ENCODE measurements around the gene BMPER. TPM values are rescaled to one million over a fixed set of nuclear protein-coding genes. Genes with fewer than 3 reads are reported as not detected.

BMPER gene
- total RNA-seq, 2 experiments from 2014 or later: not detected

DNA sequence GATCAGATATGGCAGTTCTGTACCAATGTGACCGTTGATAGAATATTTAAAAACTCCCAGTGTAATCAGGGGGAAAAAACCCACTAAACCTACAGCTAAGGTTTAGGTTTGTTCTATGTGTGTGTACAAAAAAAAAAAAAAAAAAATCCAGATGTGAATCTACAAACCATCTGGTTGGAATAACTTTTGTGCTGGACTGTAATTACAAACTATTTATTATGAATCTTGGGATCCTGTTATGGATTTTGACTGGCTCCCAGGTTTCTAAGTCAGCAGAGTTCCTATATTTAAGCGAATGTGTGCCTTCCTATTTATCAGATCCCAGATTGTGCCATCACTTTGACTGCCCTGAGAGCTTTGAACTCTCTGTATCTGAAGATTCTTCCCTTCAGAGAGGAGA is 29.1 kb downstream of the BMPER start:
- Mint-ChIP-seq H3K27ac (no peak overlapping the region), H3K9me3 (no peaks in the 10 kb centered on the region), H3K36me3 (no peaks in the 10 kb centered on the region), H3K4me1 (ENCODE audit: low read depth) (peaks cover 2% of the 10 kb centered on the region), H3K4me3 (no peak overlapping the region), H3K27me3 (peaks cover 18% of the 10 kb centered on the region)
- POLR2A ChIA-PET: no interaction called here
- CTCF ChIA-PET: interaction anchor here (0.7 to 3.0 kb wide), 3 partner anchors 40 to 749 kb away, joined by 3 to 26 read pairs (median 3); no protein-coding TSS in a partner anchor
- intact Hi-C loops (cut with micrococcal nuclease): loop anchor here (10.0 kb wide), 1 partner anchor 690 kb away; no protein-coding TSS in a partner anchor
- DNase-seq: no peak

DNA sequence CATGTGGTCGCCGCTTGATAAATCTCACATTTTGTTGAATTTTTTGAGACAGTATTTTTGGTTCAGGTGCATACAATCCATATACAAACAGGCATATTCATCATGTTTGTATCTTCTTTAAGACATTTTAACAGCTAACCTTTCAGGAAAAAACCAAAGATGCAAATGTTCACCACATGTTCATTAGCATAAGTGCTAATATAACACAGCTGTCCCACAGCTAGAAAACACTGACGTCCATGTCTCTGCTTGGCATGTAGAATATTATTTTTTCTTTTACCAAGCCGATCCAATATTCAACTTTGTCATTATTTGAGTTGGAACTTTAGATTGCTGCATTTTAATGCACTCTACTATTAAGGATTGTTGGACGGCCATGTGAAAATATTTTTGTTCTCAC is 31.2 kb downstream of the BMPER start:
- CTCF ChIA-PET: interaction anchor here (1.0 kb wide), 1 partner anchor 40 kb away, joined by 3 read pairs; no protein-coding TSS in a partner anchor
- peaks cover 2% of the 10 kb centered on the region for H3K4me1 Mint-ChIP-seq (ENCODE audit: low read depth)

DNA sequence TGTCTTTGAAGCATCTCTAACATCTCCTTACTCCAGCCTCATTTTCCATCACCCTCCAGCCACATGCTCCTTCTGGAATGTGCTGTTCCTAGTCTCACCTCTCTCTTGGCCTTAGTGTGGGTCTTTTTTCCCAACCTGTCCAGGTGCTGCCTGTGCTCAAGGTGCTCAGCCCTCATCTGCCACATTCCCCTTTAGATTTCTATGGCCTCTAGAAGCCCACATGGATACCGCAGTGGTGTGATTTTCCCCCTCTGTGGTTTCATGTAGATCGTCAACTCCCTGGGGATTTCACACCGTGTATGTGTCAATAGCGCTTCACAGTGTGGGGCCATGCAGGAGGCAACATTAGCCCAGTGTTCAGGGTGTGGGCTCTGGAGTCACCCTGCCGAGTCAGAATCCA is 32.5 kb downstream of the BMPER start:
- no peaks in the 10 kb centered on the region for H3K9me3 Mint-ChIP-seq
- POLR2A ChIA-PET: no interaction called here
- H3K4me3 Mint-ChIP-seq: no peak overlapping the region
- DNase-seq: no peak
- H3K27me3 Mint-ChIP-seq: peaks cover 9% of the 10 kb centered on the region
- H3K27ac Mint-ChIP-seq: no peak overlapping the region
- H3K4me1 Mint-ChIP-seq (ENCODE audit: low read depth): no peaks in the 10 kb centered on the region
- H3K36me3 Mint-ChIP-seq: no peaks in the 10 kb centered on the region
- intact Hi-C loops (cut with micrococcal nuclease): loop anchor here (10.0 kb wide), 1 partner anchor 693 kb away; no protein-coding TSS in a partner anchor
- CTCF ChIA-PET: no interaction called here

More for the DNA sequence above, 31.2 kb downstream of the BMPER start:
- POLR2A ChIA-PET: no interaction called here
- intact Hi-C loops (cut with micrococcal nuclease): loop anchor here (10.0 kb wide), 1 partner anchor 692 kb away; no protein-coding TSS in a partner anchor
- no peak overlapping the region for H3K4me3 Mint-ChIP-seq
- no peak for DNase-seq
- peaks cover 15% of the 10 kb centered on the region for H3K27me3 Mint-ChIP-seq
- H3K36me3 Mint-ChIP-seq: no peaks in the 10 kb centered on the region
- H3K27ac Mint-ChIP-seq: no peak overlapping the region
- no peaks in the 10 kb centered on the region for H3K9me3 Mint-ChIP-seq

DNA sequence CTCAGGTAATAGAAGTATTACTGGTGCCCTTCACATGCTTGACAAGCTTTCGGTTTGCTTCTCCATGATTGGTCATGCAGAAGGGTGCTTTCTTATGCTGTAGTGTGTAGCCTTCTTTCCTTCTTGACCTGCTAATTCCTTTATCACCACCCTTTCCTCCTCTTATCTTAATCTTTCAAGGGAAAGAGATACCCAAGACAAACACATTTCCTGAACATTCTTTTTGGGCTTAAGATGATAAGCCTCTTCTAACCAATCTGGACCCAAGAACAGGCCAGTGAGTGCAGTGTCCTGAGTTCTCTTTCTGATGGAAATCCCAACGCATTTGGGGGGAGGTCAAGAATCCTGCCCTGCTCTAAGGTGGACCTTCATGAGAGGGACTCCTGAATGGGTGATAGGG is 33.8 kb downstream of the BMPER start:
- POLR2A ChIA-PET: no interaction called here
- Mint-ChIP-seq H3K27me3 (peaks cover under 1% of the 10 kb centered on the region), H3K27ac (no peak overlapping the region), H3K36me3 (no peaks in the 10 kb centered on the region), H3K9me3 (no peaks in the 10 kb centered on the region), H3K4me3 (no peak overlapping the region), H3K4me1 (ENCODE audit: low read depth) (no peaks in the 10 kb centered on the region)
- intact Hi-C loops (cut with micrococcal nuclease): loop anchor here (10.0 kb wide), 1 partner anchor 694 kb away; no protein-coding TSS in a partner anchor
- no peak for DNase-seq
- CTCF ChIA-PET: no interaction called here

DNA sequence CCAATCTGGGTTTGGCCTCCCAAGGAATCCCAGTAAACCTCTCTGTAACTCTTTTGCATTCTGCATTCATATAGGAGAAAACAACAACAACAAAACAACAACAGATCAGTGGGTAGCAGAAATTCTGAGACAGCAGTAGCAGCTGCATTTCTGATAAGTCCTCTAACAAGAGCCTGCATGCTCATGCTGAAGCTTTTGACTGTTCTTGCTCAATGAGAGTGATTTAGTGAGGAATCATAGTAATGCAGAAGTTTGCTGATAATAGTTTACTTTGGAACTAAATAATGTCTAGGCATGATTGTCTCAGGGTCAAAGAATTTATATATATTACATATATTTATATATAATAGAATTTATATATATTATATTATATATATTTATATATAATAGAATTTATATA is 35.2 kb downstream of the BMPER start:
- POLR2A ChIA-PET: no interaction called here

DNA sequence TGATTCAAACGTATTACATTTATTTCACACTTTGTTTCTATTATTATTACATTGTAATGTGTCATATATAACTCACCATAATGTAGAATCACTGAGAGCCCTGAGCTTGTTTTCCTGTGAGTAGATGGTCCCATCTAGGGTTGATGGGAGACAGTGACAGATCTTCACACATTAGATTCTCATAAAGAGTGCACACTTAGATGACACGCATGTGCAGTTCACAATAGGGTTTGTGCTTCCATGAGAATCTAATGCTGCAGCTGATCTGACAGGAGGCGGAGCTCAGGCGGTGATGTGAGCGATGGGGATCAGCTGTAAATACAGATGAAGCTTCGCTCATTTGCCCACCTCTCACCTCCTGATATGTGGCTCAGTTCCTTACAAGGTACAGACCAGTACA is 36.1 kb downstream of the BMPER start:
- no peak for DNase-seq
- ChIA-PET POLR2A (no interaction called here), CTCF (interaction anchor here (1.6 kb wide), 1 partner anchor 9 kb away, joined by 7 read pairs; no protein-coding TSS in a partner anchor)
- no peak overlapping the region for H3K4me3 Mint-ChIP-seq
- H3K27me3 Mint-ChIP-seq: no peaks in the 10 kb centered on the region
- H3K27ac Mint-ChIP-seq: no peak overlapping the region
- H3K9me3 Mint-ChIP-seq: no peaks in the 10 kb centered on the region
- no peaks in the 10 kb centered on the region for H3K36me3 Mint-ChIP-seq
- H3K4me1 Mint-ChIP-seq (ENCODE audit: low read depth): no peaks in the 10 kb centered on the region
- intact Hi-C loops (cut with micrococcal nuclease): no loop called here

More for the DNA sequence above, 35.2 kb downstream of the BMPER start:
- Mint-ChIP-seq H3K4me1 (ENCODE audit: low read depth) (no peaks in the 10 kb centered on the region), H3K36me3 (no peaks in the 10 kb centered on the region), H3K4me3 (no peak overlapping the region), H3K27me3 (no peaks in the 10 kb centered on the region), H3K9me3 (no peaks in the 10 kb centered on the region), H3K27ac (no peak overlapping the region)
- DNase-seq: no peak
- CTCF ChIA-PET: no interaction called here
- intact Hi-C loops (cut with micrococcal nuclease): no loop called here

DNA sequence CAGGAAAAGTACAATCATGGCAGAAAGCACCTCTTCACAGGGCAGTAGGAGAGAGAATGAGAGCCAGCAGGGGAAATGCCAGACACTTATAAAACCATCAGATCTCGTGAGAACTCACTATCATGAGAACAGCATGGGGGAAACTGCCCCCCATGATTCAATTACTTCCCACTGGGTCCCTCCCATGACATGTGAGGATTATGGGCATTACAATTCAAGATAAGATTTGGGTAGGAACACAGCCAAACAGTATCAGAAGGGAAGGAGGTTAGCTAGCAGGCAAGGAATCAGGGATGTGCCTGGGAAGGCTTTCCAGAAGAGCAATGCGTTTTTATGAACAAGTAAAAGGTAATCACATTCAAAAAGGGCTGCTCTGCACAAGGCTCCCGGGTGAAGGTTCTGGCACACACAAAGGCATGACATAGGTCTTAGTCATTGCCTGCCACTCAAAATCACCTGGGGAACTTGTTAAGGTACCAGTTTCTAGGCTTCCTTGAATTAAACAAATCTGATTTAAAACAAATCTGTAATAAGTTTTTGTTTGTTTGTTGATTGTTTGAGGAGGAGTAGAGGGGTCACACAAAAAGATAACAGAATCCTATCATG is 40.9 kb downstream of the BMPER start:
- DNase-seq: no peak
- Mint-ChIP-seq H3K9me3 (no peaks in the 10 kb centered on the region), H3K27ac (no peak overlapping the region), H3K27me3 (peaks cover 2% of the 10 kb centered on the region), H3K4me3 (no peak overlapping the region), H3K4me1 (ENCODE audit: low read depth) (no peaks in the 10 kb centered on the region), H3K36me3 (no peaks in the 10 kb centered on the region)
- ChIA-PET CTCF (no interaction called here), POLR2A (no interaction called here)
- intact Hi-C loops (cut with micrococcal nuclease): no loop called here

DNA sequence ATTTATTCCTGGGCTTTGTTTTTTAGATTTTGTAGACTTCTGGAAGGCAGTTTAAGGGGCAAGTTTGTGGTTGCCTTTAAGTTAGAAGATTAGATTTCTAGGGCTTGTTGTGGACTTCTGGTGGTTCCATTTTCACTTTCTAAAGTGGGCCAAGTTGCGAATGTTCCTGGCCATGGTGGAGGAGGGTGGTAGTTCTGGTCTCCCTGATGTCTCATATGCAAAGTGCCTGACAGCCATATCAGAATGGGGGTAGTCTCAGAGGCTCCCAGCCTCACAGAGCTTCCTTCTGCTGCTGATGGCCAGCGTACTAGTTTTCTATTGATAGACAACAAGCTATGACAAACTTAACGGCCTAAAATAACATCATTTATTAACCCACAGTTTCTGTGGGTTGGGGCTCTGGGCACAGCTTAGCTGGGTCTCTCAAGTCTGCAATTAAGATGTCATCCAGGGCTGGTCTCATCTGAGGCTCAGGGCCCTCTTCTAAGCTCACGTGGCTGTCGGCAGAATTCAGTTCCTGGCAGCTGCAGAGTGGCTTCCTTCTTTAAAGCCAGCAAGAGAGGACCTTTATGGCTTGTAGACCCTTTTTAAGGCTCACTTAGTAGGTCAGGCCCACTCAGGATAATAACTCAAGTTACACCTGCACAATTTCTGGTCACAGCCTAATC is 44.8 kb downstream of the BMPER start:
- H3K4me3 Mint-ChIP-seq: no peak overlapping the region
- peaks cover 4% of the 10 kb centered on the region for H3K27me3 Mint-ChIP-seq
- H3K36me3 Mint-ChIP-seq: no peaks in the 10 kb centered on the region
- H3K9me3 Mint-ChIP-seq: no peaks in the 10 kb centered on the region
- intact Hi-C loops (cut with micrococcal nuclease): no loop called here
- CTCF ChIA-PET: interaction anchor here (1.1 kb wide), 1 partner anchor 452 kb away, joined by 3 read pairs; no protein-coding TSS in a partner anchor
- DNase-seq: no peak
- POLR2A ChIA-PET: no interaction called here
- no peaks in the 10 kb centered on the region for H3K4me1 Mint-ChIP-seq (ENCODE audit: low read depth)
- H3K27ac Mint-ChIP-seq: no peak overlapping the region

DNA sequence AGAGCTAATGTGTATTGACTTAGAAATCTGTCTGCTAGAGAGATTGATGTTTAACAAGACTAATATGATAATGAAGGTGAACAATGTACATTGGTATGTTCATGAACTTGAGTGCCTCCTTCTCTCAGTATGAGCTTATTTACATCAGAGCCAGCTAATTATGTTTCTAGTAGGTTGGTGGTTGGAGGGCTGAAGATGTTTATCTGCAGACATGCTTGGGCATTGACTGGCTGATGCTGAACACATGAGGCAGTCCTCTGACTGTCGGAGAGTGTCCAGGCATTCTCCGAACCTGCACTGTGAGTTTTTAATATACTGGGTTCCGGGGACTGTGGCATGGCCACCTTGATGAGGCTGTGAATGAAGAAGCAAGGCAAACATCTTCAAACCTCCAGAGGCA is 47.5 kb downstream of the BMPER start:
- Mint-ChIP-seq H3K4me3 (no peak overlapping the region), H3K36me3 (no peaks in the 10 kb centered on the region), H3K4me1 (ENCODE audit: low read depth) (no peaks in the 10 kb centered on the region), H3K27ac (no peak overlapping the region), H3K9me3 (no peaks in the 10 kb centered on the region), H3K27me3 (peaks cover 4% of the 10 kb centered on the region)
- no peak for DNase-seq
- ChIA-PET POLR2A (no interaction called here), CTCF (interaction anchor here (1.3 kb wide), 1 partner anchor 20 kb away, joined by 6 read pairs; no protein-coding TSS in a partner anchor)
- intact Hi-C loops (cut with micrococcal nuclease): no loop called here

DNA sequence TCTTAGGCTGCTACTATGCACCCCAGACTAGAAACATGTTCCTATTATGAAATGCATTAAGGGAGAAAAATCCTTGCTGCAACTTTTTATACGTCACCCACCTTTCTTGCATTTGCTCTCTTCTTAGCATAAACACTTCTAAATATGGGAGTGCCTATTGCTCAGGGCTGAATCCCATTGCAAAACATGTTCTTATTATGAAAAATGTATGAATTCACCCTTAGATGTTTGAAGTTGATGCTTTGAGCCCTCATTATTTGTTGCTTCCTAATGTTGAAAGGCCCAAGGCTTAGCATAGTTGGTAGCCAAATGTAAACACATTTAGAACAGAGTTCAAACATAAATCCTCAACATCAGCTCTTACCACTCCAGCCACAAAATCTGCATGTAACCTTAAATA is 52.8 kb downstream of the BMPER start:
- H3K4me3 Mint-ChIP-seq: no peak overlapping the region
- no peaks in the 10 kb centered on the region for H3K9me3 Mint-ChIP-seq
- DNase-seq: no peak
- no peaks in the 10 kb centered on the region for H3K27me3 Mint-ChIP-seq
- H3K4me1 Mint-ChIP-seq (ENCODE audit: low read depth): no peaks in the 10 kb centered on the region
- ChIA-PET POLR2A (no interaction called here), CTCF (no interaction called here)
- intact Hi-C loops (cut with micrococcal nuclease): no loop called here
- H3K36me3 Mint-ChIP-seq: no peaks in the 10 kb centered on the region
- no peak overlapping the region for H3K27ac Mint-ChIP-seq

DNA sequence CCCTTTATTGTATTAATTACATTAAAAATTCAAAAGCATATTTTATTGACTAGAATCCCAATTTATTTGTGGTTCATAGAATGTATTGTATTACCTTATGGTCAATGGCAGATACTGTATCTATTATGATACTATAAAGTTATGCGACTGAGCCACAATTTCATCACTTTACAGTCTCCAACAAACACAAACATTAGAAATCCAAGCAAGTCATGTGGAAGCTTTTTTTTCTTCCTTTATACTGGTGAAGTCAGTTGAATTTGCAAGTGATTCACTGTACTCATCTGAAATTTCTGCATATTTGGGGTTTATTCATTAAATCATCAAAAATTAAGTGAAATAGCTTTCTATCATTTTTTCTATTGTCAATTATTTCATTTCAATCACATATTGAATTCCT is 54.3 kb downstream of the BMPER start:
- Mint-ChIP-seq H3K27ac (no peak overlapping the region), H3K4me3 (no peak overlapping the region), H3K4me1 (ENCODE audit: low read depth) (no peaks in the 10 kb centered on the region), H3K9me3 (no peaks in the 10 kb centered on the region), H3K36me3 (no peaks in the 10 kb centered on the region), H3K27me3 (no peaks in the 10 kb centered on the region)
- no peak for DNase-seq
- POLR2A ChIA-PET: no interaction called here
- CTCF ChIA-PET: no interaction called here
- intact Hi-C loops (cut with micrococcal nuclease): no loop called here

DNA sequence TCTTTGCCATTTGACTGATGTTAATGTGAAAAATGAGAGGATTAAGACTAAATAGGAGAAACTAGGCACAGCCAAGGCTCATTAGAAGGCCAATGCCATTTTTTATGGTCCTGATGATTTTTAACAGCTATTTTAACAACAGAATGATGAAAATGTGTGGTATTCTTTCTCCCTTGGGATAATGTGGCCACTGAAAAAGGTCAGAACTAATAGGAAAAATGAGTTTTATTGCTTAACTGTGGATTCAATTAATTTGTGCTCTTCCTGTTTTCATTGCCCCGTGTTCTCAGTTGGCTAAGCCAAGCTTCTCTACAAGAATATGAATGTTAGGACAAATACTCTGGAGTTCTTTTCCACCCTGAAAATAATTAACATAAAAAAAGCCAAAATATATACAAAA is 56.6 kb downstream of the BMPER start:
- Mint-ChIP-seq H3K9me3 (no peaks in the 10 kb centered on the region), H3K27ac (no peak overlapping the region), H3K36me3 (no peaks in the 10 kb centered on the region), H3K27me3 (no peaks in the 10 kb centered on the region), H3K4me1 (ENCODE audit: low read depth) (no peaks in the 10 kb centered on the region), H3K4me3 (no peak overlapping the region)
- no peak for DNase-seq
- intact Hi-C loops (cut with micrococcal nuclease): no loop called here
- POLR2A ChIA-PET: no interaction called here
- CTCF ChIA-PET: interaction anchor here (0.6 kb wide), 1 partner anchor 143 kb away, joined by 3 read pairs; no protein-coding TSS in a partner anchor

All from activated CD4-positive, alpha-beta memory T cell treated with anti-CD3 and anti-CD28 coated beads for 36 hours (primary cell).